AG04450 (cell line): ENCODE measurements around the gene TRPM3. TPM values are rescaled to one million over a fixed set of nuclear protein-coding genes. Genes with fewer than 3 reads are reported as not detected.

Source experiments
- CTCF ChIA-PET: fragments of 300-600, 350-600 bp; formaldehyde crosslinking; extraction: SDS; loops from one replicate; lab custom pipeline; 2022; ENCODE audit warnings: antibody characterized with exemption, inconsistent platforms; lab: Charles Lee
- POLR2A ChIA-PET: fragments of 350-600 bp; formaldehyde crosslinking; extraction: SDS; loops from one replicate; lab custom pipeline; 2021; ENCODE audit warnings: antibody characterized with exemption, inconsistent platforms; lab: Yijun Ruan, JAX
- DNase-seq: peaks from one replicate; pipeline ENCODE4 v3.0.0-alpha.2; 2011; ENCODE audit warnings: low read depth, low spot score
- H3K27ac ChIP-seq: one replicate; pipeline ENCODE4 v1.5.1; 2012; ENCODE audit warnings: low read depth, low read length, control low read depth
- H3K27me3 ChIP-seq: one replicate; pipeline ENCODE4 v1.6.0; 2012; ENCODE audit warnings: low read length; ENCODE audit not compliant: control insufficient read depth, insufficient read depth
- H3K4me3 ChIP-seq: 2 replicates; pipeline ENCODE4 v1.5.1; 2011; ENCODE audit warnings: mild to moderate bottlenecking, low read depth, low read length, control low read depth
- H3K9me3 ChIP-seq: 2 replicates; pipeline ENCODE4 v1.5.1; 2012; ENCODE audit warnings: low read length; ENCODE audit not compliant: control insufficient read depth, insufficient read depth
- CTCF ChIP-seq: IDR thresholded peaks from 2 replicates; pipeline ENCODE4 v1.5.1; 2011; ENCODE audit warnings: low read depth, low read length, control low read depth, inconsistent platforms
- polyA plus RNA-seq: library from polyadenylated mRNA; depleted of rRNA; stranded (reverse); fragments of >200 nt; gene quantifications from 2 replicates; pipeline ENCODE4 v1.2.3, GENCODE V29; 2011

Gene TRPM3
- polyA plus RNA-seq, 1 experiment, result 0.01 TPM

DNA sequence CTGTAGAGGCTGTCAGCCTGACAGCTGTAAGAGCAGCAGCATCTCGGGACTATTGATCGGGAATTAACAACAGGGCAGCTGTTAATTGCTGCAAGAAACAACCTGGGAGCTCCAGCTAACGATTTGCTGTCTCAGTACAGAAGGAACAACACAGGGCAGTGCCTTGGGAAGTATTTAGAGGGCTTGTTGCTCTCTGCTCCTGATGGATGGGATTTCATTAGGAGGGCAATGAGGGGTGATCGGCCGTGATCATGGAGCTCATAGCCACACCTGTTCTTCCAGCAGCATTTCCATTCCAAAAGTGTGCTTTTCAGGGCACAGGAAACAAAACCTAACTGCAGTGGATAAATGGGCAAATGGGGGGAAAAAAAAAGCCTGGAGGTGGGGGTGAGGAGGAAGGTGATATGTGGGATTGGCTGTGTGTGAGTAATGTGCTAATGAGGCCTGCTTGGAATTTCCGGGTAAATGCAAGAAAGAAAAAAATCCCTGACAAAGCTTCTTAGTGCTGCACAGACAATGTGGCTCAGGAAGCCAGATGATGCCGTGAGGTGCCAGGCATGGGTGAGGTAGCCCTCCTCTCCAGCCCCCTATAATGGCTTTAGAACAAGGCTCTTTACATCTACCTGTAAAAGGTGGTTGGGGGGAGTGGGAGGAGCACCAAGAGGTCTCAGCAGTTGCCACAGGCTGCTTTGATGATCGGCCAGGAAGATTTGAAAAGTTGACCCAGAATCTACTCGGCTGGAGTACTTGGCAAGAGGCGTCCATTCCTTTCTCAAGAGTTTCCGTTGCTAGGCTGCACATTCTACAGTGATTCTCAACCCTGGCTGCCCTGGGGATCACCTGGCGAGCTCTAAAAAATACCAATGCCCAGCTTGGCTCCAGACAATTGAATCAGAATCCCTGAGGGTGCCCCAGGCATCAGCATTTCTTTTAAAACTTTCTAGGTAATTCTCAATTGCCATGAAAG lies 567.4 kb downstream of the TRPM3 start:
- TF ChIP-seq CTCF, result no peak
- no peak for DNase-seq
- ChIA-PET CTCF (interaction anchor here (1.1 kb wide), 1 partner anchor 213 kb away, joined by 3 read pairs; no protein-coding TSS in a partner anchor), POLR2A (interaction anchor here (0.5 to 0.6 kb wide), 2 partner anchors 22 to 1332 kb away, joined by 3 to 6 read pairs; no protein-coding TSS in a partner anchor)
- Histone ChIP-seq H3K4me3 (no peak overlapping the region), H3K9me3 (no peaks in the 10 kb centered on the region), H3K27ac (no peak overlapping the region), H3K27me3 (no peaks in the 10 kb centered on the region)

DNA sequence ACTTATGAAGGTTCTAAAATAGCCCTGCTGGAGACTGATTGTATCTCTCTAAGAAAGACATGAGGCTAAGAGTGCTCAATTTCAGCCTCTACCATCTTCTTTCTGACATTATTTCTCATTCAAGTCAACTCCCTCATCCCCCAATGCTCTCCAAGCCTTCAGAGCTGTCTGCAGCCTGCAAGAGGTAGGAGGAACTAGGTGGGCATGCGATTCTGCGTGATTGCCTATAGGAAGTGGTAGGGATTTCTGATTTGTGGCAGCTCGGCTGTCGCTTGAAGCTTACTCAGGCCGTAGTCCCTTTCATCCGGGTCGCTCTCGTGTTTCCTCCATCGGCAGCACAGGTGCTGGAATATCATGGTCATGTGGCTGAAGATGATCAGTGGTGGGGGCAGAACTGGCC lies 568.9 kb downstream of the TRPM3 start:
- no peak for TF ChIP-seq CTCF
- H3K9me3 ChIP-seq, result no peaks in the 10 kb centered on the region
- H3K27ac ChIP-seq, result no peak overlapping the region
- H3K4me3 ChIP-seq, result no peak overlapping the region
- ChIA-PET POLR2A (interaction anchor here (0.6 kb wide), 1 partner anchor 132 kb away, joined by 3 read pairs; no protein-coding TSS in a partner anchor), CTCF (no interaction called here)
- DNase-seq, result no peak
- no peaks in the 10 kb centered on the region for H3K27me3 ChIP-seq

DNA sequence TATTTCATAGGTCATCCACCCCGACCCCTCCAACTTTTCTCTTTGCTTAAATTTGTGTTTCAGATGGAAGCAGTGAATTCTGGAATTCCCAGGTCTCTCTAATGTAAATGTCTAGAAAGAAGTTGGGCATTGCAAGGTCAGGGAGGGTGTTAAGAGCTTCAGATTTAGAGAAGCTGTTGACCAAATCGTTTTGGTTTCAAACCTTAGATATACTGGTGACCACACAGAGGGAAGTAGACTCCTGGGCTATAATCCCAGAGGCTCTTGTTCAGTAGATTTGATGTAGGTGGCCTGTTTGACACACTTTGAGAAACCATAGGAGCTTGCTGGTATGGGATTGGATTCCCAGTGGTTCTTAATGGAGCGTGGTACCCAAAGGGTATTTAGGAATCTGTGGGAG lies 569.6 kb downstream of the TRPM3 start:
- Histone ChIP-seq H3K27me3 (no peaks in the 10 kb centered on the region), H3K9me3 (no peaks in the 10 kb centered on the region), H3K4me3 (no peak overlapping the region), H3K27ac (no peak overlapping the region)
- ChIA-PET POLR2A (no interaction called here), CTCF (interaction anchor here (0.6 kb wide), 1 partner anchor 1497 kb away, joined by 3 read pairs; no protein-coding TSS in a partner anchor)
- no peak for TF ChIP-seq CTCF
- DNase-seq, result no peak

DNA sequence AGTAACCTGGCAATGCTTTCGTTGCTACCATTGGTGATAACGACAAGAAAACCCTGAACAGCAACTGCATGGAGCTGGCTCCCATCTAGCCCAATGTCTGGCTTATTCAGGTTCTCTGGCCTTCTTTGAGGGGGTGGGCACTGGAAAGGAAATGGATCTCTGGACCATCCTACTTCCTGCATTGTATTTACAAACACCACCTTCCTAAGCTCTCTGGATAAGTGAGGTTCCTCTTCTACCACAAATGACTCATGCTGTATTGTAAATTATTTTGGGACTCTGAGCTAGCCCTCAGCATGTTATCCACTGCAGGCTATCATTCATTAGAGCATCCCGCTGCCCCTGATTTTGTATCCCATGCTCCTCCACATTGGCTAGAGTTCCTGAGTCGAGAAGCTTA lies 570.0 kb downstream of the TRPM3 start:
- POLR2A ChIA-PET, result no interaction called here

More for the DNA sequence above, 570.0 kb downstream of the TRPM3 start:
- CTCF ChIA-PET, result interaction anchor here (0.6 kb wide), 1 partner anchor 1497 kb away, joined by 3 read pairs; no protein-coding TSS in a partner anchor
- Histone ChIP-seq H3K9me3 (no peaks in the 10 kb centered on the region), H3K27ac (no peak overlapping the region), H3K4me3 (no peak overlapping the region), H3K27me3 (no peaks in the 10 kb centered on the region)
- DNase-seq, result no peak
- no peak for TF ChIP-seq CTCF
